ENCODE data around the gene CCDC175.

Gene CCDC175

DNA sequence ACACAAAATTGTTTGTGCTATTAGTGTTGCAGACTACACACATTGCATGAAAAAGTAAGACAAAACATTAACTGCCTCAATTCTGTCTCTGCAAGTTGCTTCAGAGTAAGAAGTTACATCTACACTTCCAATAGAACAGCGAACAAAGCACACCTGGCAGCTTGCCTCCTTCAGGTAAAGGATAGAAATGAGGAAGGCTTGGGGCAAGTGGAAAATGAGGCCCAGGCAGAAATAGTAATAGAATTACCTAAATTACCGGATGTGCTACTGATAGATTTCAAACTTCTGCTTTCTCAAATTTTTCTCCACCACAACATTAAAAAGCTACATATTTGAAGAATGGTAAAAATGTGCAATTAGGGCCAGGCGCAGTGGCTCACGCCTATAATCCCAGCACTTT lies 37.7 kb downstream of the CCDC175 start:
- no peak for DNase-seq (ENCODE audit: low spot score)

DNA sequence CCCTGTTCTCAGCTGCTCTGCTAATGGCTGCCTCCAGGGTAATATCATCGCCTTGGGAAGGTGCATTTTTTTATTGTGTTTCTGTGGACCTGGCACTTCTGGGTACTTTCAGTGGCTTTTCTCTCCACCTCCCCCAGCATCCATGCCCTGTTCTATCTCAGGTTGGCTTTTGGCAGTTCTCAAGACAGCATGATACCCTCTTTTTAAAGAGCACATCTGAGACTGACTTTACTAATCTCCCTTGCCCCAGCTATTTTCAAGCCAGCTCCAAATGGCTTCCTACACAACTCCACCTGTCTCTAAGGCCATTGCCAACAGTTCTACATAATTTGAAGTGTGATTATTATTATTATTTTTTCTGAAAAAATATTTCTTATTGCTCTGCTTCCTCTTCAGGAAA lies 39.1 kb downstream of the CCDC175 start:
- DNase-seq (ENCODE audit: low spot score) = no peak

DNA sequence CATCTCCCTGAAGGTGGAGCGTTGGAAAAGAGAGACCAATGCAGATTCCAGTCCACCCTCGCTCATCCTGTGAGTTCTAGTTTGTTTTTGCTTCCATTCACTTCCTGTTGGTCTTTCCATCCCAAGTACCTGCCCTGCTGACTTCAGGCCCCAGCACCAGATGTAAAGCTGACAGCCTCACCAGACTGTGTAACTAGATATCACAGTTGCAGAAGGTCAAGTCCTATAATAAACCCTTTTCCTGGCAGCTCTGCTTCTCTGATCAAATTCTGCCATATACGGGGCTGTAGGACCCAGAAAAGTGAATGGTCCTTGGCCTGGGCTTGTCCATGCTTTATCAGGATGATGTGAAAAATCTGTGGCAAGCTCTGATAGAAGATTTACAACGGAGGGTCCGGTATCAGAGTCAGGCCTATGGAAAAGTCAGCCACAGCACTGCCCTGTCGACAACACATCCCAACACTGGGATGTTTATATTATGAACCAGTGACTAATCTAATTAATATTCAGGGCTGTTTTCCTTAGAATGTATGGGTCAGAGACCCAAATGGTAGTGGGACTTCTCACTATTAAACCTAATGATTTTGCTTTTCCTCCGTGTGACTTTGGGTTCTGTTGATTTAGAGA lies 42.1 kb downstream of the CCDC175 start:
- DNase-seq (ENCODE audit: low spot score) = no peak

DNA sequence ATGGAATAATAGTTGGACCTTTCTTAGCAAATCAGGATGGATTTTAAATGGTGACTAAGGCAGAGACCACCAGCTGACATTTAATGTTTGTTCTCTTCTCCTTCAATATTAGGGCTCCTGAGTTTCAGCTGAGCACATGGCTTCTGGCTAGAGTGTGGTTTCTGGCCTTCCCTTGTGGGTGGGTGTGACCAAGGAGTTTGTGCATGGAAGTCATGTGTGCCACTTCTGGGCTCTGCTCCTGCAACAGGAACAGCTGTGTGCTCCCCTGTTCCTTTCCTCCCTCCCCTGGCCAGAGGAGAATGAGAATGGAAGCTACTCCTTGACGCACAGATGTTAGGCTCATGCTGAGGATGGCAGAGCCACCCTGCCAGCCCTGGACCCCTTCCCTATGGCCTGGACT lies 44.2 kb downstream of the CCDC175 start:
- no peak for DNase-seq (ENCODE audit: low spot score)

DNA sequence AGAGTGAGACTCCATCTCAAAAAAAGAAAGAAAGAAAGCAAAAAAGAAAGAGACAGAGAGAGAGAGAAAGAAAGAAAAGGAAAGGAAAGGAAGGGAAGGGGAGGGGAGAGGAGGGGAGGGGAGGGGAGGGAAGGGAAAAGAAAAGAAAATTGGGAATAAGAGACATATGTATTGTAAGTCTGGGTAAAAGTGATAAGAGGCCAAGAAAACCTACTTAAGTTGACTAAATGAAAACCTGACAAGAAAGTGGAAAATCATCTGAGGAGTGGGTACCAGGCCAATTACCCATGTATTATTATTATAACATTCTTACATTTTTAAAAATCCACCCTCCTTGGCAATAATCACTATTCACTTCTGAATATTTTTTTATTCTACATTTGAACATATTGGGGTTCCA lies 46.3 kb downstream of the CCDC175 start:
- DNase-seq (ENCODE audit: low spot score) = no peak

DNA sequence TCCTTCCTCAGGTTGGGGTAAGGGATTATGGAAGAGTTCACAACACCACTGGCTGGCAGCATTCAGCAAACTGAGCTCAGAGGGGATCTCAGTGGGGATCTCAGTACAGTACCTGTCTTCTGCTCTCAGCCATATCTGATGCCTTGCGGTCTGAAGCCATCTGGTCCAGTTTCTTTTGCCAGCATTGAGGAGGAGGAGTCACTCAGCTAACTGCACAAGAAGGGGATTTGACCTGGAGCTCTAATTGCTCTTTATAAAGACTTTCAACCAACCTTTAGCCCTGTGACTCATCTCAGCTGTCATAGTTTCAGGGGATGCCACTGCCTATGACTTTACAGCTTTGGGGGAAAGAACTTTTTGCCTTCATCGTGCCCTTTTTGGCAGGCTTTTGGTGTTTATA lies 47.4 kb downstream of the CCDC175 start:
- DNase-seq (ENCODE audit: low spot score) = no peak

DNA sequence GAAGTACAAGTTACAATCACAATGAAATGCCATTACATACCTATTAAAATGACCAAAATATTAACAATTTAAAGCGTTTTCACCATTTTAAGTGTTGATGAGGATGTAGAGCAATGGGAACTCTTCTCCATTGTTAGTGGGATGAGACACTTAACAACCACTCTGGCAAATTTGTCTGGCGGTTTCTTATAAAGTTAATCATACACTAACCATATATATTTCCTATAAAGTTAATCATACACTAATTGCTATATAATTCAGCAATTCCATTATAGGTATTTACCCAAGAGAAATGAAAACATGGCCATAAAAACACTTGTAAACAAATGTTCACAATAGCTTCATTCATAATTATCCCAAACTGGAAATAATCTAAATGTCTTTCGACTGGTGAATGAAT lies 56.4 kb downstream of the CCDC175 start:
- no peak for DNase-seq (ENCODE audit: low spot score)

DNA sequence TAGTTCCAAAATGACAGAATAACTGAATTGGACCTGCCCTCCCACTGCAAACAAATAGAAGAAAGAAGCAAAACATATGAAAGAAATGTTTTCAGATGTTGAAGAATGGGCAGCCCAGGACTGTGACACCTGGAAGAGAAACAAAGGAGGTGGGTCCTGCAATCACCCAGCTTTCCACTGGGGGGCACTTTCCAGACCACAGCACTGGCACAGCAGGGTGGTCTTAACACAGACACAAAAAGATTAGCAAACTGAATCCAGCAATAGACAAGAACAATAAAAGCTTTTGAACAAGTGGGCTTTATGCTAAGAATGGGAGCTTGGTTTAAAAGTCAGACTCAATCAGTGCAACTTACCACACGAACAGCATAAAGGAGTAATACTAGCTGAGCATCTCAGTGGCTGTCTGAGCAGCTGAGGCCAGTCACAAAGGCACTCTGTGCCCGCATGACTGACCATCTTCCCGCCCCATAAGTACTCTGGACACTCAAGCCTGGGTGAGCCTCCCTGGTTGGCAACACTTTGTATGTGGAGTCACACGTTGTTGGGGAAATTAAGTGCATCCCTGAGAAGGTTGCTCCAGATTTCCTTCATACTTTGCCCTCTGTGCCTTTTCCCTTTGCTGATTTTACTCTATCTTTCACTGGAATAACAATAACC lies 64.6 kb downstream of the CCDC175 start:
- peak; percentile 60 for DNase-seq (ENCODE audit: low spot score)

DNA sequence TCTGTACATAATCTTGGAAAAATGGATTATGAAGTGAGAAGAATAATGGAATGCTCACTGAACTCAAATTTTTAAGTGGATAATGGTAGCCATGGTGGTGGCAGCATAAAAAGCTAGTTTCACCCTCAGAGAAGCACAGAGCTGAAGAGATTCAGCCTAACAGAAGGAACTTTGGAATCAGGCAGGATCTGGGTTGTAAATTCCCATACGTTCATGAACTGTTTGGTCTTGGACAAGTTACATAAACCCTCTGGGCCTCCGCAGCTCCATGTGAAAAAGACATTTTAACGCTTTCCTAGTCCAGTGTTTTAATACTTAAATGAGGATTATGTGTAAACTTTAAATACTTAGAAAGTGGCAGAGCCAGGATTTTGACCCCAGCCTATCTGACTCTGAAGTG lies 65.6 kb downstream of the CCDC175 start:
- no peak for DNase-seq (ENCODE audit: low spot score)

DNA sequence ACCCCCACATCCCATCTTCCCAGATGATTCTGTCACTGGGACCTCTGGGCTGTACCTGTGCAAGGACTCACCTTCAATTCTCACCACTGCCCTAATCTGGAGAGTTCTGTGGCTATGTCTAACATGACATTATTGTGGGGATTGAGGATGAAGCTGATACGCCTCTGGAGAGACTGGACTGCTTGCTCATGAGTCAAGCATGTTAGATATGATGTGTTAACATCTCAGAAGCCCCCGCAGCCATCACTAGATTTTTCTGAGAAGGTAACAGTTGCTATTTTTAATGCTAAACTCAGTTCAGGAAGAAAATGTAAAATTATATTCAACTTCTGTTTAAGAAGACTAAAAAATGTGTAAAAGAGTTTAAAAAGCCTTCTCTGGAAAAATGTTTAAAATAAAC lies 66.6 kb downstream of the CCDC175 start:
- DNase-seq (ENCODE audit: low spot score) = no peak

DNA sequence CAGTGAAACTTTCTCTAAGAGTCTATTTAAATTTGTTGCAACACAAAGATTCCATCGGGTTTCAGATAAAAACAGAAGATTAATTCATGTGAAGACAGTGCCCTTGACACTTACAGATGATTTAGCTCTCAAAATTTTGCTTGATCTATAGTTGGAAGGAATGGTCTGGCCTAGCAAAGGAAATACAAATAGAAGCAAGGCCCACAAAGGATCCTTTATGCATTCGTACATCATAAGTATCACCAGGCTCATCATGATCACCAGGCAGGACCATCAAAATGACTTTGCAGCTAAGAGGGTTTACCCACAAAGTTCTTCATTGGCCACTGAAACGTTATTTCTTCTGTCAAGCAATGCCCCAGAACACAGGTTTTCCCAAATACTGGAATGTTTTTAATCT lies 67.5 kb downstream of the CCDC175 start:
- no peak for DNase-seq (ENCODE audit: low spot score)

DNA sequence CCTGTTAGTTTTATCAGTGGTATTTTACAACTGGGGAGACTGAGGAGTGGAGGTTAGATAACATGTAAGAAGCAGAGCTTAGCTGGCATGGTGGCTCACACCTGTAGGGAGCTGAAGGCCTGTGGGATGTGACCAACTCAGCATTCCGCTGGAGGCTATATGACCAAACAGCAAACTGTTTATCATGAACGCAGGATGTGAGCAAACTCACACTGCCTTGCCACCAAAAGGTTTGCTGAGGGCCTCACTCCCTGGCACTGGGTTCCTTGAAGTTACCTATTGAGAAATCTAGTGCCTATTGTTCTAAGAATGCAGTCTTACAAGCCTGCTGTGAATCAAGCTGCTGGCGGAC lies 68.9 kb downstream of the CCDC175 start:
- no peak for DNase-seq (ENCODE audit: low spot score)

DNA sequence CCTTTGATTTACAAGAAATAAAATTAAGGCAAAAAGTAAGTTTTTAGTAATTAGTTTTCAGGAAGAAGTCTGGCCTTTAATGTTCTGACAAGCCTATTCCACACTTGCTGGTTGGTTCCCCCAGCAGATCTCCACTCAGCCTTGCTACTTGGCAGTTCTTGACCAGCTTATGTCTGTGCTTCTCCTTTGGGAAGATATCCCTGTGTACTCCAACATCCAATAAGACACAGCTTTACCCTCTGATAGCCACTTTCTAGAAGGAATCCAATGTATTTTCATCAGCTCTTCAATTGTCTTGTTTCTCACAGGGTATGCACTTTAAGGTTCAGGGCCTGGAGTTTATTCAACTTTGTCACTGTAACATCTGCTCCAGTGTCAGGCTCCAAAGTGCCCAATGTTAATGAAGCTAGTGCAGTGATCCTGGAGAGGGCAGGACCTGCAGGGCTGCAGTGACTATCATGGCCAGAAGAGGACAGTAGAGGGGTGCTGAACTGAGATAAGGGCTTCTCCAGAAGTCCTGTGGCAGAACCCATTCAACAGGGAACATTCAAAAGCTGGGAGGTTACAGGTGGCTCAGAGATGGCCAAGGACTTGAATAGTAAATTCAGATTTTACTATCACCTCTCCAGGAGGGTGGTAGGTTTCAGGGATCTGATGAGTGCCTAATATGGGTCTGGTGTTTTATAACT lies 69.4 kb downstream of the CCDC175 start:
- peak; percentile 66 for DNase-seq (ENCODE audit: low spot score)

DNA sequence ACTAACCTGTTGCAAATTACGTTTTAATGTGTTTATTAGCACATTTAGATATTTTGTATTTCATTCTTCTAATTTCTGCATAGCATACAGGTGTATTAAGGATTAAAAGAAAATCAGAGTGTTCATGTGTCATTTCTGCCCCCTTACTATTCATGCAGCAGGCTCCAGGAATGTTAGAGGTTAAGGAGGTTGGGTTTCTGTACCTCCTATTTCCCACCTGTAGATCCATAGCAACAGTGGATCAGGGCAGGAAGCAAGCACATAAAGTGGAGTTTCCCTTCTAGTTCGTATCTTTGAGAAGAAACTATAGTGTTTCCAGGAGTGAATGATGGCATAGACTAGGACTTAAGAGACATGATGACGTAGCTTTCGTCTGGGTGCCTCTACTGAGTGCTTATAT lies 73.4 kb downstream of the CCDC175 start:
- DNase-seq (ENCODE audit: low spot score) = no peak

DNA sequence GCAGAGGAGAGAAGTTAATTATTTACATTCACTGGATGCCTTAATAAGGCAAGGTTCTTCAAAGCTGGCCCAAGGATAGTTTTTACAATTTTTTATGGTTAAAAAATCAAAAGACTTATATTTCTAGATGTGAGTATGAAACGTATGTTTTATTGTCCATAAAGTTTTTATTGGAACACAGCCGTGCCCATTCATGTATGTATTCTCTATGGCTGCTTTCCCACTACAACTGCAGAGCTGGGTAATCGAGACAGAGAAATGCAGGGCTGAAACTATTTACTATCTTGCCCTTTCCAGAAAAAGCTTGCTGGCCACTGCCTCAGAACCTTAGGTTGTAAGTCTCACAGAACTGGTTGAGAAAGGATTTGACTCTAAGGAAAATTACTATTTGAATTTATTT lies 75.9 kb downstream of the CCDC175 start:
- no peak for DNase-seq (ENCODE audit: low spot score)

DNA sequence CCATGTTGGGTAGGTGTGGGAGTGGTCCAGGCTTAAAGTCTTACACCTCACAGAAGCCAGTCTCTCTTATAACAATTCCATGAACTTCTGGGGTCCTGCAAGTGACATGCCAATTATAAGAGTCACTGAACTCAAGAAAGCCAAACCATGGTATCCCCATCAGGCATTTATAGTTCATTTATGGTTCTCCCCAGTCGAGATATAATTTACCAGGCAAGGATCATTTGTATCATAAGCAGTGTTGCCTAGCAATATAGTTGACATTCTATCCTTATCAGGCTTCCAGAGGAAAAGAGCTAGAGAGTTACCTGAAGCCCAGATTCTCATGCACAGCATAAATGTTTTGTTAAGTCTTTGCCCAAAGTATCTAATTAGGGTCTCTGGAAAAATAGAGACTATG lies 84.2 kb downstream of the CCDC175 start:
- no peak for DNase-seq (ENCODE audit: low spot score)

DNA sequence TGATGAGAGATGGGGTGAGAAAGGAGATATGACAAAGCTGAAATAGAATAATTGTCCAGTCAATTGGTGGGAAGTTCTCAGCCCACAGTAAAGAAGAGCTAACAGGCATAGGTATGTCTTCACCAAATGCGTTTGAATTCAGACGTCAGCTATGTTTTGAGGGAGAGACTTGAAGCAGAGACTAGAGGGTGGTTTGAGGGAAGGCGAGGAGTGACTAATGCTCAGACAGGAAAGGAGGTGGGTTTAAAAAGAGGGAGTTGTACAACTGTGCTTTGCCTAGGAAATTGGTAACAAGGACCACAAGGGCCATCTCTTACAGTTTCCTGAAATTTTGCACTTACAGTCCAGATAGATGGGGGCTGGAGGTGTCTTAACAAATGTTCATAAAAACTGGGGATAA lies 85.9 kb downstream of the CCDC175 start:
- DNase-seq (ENCODE audit: low spot score) = no peak

DNA sequence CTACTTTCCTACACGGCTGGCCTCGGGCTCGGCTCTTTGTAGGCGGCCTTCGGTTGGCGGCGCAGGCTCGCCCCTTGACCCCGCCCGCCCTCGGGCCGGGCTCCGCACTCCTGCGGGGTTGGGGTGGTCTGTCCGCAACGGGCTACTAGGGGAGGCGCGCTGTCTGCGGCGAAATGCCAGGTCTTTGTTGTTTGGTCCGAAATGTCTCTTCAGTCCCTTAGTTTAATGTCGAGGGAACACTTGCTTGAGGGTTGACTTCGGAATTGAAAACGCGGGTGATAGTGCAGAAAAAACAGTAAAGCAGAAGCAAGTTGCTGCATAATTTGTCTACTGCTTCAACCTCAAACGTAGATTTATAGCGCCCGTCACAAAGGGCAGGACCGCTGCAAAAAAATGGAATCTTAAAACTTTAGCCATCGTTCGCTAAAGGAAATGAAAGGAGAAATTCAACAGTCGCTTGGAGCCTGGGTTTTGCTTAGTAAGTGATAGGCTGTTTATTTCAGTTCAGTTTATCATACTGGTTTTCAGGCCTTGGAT lies 91.9 kb downstream of the CCDC175 start:
- DNase-seq (ENCODE audit: low spot score) = no peak

DNA sequence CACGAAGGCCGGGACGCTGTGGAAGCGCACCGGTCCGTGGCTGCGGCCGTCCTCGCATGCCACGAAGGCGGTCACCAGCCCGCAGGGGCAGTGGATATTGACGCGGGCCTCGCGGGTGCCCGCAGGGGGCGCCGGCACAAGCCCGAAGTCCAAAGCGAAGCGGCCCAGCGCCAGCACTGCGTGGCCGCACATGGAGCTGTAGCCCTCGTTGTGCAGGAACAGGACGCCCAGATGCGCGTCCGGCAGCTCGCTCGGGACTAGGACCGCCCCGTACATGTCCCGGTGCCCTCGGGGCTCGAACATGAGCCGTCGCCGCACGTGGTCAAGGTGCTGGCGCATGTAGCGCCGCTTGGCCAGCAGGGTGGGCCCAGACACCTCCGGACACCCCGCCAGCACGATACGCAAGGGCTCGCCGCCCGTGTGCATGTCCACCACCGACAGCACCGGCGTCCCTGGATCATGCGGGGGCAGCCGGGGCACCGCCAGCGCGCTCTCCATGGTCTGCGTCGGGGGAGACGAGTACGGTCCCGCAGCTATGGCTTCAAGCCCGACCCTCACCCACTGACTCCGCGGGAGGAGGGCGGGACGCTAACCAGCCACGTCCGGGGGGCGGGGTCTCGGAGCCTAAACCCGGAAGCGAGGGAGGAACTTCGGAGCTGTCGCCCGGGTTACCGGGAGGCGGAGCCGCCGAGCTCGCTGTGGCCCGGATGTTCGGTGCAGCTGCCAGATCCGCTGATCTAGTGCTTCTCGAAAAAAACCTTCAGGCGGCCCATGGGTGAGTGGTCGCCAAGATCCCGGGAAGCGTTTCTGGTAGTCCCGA lies 92.6 kb downstream of the CCDC175 start, which contains the start of the genes JKAMP and L3HYPDH:
TSS of gene JKAMP (plus strand) at position 699 of the 820 bp plus-strand sequence. CDS start at position 772, 73 bp downstream.
TSS of gene L3HYPDH (minus strand) at position 590 of the 820 bp plus-strand sequence. CDS start at position 498, 92 bp downstream.
- DNase-seq (ENCODE audit: low spot score) = peak; percentile 96

DNA sequence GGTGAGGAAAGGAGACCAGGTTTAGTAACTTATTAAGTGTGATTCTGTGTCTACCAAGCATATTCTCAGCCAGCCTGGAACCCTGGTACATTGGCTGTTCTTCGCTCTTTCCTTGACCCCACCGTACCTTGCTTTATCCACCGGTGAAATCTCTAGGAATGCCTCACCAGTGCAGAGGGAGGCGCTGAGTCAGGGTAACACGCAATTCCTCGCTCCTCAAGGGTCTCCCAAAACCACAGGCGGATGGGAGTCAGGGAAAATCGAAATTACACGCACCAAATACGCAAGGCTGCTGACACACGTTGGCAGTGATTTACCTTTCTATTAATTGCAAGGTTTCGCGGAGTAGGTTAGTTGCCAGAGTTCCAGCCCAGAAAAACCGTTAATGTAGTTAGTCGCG lies 93.2 kb downstream of the CCDC175 start:
- peak; percentile 91 for DNase-seq (ENCODE audit: low spot score)

DNA sequence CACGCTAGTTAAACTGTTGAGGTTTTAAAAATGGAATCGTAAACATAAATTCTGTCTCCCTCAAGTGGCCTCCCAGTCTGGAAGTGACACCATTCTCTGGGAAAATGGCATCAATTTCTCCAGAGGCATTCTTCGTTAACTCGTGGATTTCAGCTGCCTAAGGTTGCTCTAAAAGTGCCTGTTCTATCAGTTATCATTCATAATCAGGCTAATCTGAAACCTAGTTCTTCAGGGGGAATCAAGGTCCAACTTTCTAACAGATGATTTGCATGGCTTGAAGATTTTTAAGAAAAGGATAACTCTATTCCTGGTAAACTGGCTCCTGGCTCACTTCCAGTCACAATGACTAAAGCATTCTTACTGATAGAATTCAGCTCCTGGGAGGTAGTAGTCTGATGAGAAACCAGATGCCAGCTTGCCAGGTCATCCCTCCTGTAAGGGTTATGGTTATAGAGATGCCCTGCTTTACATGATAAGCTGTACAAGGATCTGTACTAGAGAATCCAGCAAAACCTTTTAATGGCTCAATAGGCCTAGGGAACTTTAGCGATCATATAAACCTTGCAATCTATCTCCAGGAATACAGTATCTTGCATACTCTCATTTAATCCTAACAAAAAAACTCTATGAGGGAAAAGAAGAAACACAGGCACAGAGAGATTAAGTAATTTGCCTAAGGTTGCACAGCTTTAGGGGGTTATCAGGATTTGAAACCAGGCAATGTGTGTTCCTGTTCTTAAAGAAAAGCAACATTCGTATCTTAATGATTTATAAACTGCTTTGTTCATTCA lies 93.9 kb downstream of the CCDC175 start:
- DNase-seq (ENCODE audit: low spot score) = peak; percentile 97

Data from kidney tubule cell (primary cell).